A673 (cell line): ENCODE measurements around the gene TOGARAM1.

Experiments used
- CTCF ChIP-seq: fragments of 300-800, 200-600 bp; sonication (generic); conservative IDR thresholded peaks from 2 replicates; pipeline ENCODE4 v1.5.1; 2017; ENCODE audit warnings: low read depth, mild to moderate bottlenecking, antibody characterized with exemption, low read length, moderate library complexity, mixed read lengths
- EZH2 ChIP-seq: fragments of 200-600 bp; sonication (generic); IDR thresholded peaks from 2 replicates; pipeline ENCODE4 v1.6.1; 2017; ENCODE audit warnings: borderline replicate concordance, low read depth, mild to moderate bottlenecking, mixed read lengths, antibody characterized with exemption, low read length; ENCODE audit not compliant: poor library complexity, severe bottlenecking

DNA sequence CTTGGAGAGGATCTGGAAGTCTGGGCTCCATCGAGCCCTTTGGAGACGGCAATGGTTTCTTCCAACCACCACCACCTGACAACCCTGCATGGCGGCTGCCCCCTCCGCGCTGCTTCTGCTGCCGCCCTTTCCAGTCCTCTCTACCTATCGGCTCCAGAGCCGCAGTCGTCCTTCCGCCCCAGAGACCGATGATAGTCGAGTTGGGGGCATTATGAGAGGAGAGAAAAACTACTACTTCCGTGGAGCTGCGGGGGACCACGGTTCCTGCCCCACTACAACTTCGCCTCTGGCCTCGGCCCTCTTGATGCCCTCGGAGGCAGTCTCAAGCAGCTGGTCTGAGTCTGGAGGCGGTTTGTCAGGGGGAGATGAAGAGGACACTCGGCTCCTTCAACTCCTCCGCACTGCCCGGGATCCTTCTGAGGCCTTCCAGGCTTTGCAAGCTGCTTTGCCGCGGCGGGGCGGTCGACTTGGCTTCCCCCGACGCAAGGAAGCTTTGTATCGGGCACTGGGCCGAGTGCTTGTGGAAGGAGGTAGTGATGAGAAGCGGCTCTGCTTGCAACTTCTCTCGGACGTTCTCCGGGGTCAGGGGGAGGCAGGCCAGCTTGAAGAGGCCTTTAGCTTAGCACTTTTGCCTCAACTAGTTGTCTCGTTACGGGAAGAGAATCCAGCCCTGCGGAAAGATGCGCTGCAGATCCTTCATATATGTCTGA, 499 bp downstream of the TOGARAM1 start:
- TF ChIP-seq EZH2: no peak
- TF ChIP-seq CTCF: no peak
